Osteocyte (in vitro differentiated cells): ENCODE data around the gene BRMS1L. TPM values are rescaled to one million over a fixed set of nuclear protein-coding genes. Genes with fewer than 3 reads are reported as not detected.

Experiments
- DNase-seq: peaks from one replicate; pipeline ENCODE4 v3.0.0; 2021; ENCODE audit warnings: mixed read lengths; ENCODE audit not compliant: unreplicated experiment; ENCODE audit errors: extremely low spot score
- H3K27ac Mint-ChIP-seq: one replicate; pipeline ENCODE4 v1.8.0; 2021; ENCODE audit warnings: mild to moderate bottlenecking, mixed read lengths; ENCODE audit not compliant: unreplicated experiment
- H3K27me3 Mint-ChIP-seq: one replicate; pipeline ENCODE4 v1.8.0; 2021; ENCODE audit warnings: mixed read lengths; ENCODE audit not compliant: unreplicated experiment
- H3K36me3 Mint-ChIP-seq: one replicate; pipeline ENCODE4 v1.8.0; 2021; ENCODE audit warnings: mixed read lengths; ENCODE audit not compliant: unreplicated experiment
- H3K4me1 Mint-ChIP-seq: one replicate; pipeline ENCODE4 v1.8.0; 2021; ENCODE audit warnings: mixed read lengths; ENCODE audit not compliant: unreplicated experiment
- H3K4me3 Mint-ChIP-seq: one replicate; pipeline ENCODE4 v1.8.0; 2021; ENCODE audit warnings: mild to moderate bottlenecking, moderate library complexity, mixed read lengths; ENCODE audit not compliant: unreplicated experiment
- H3K9me3 Mint-ChIP-seq: one replicate; pipeline ENCODE4 v1.8.0; 2021; ENCODE audit warnings: mixed read lengths; ENCODE audit not compliant: unreplicated experiment
- CTCF ChIP-seq: fragments of 200-600 bp; sonication (generic); IDR thresholded peaks from 2 replicates; pipeline ENCODE4 v1.5.0; 2021; ENCODE audit warnings: antibody characterized with exemption, mild to moderate bottlenecking, moderate library complexity
- total RNA-seq: library from RNA; stranded (reverse); gene quantifications from 2 replicates; pipeline ENCODE4 v1.2.1, GENCODE V29; 2021

The BRMS1L gene
- total RNA-seq, 1 donor from 2014 or later: 13.5 TPM

- Mint-ChIP-seq H3K9me3 (peaks cover 36% of the 10 kb centered on the region), H3K4me1 (no peaks in the 10 kb centered on the region), H3K27me3 (no peaks in the 10 kb centered on the region), H3K4me3 (no peak overlapping the region), H3K27ac (no peak overlapping the region), H3K36me3 (peaks cover 2% of the 10 kb centered on the region)
- DNase-seq: no peak
- no peak for TF ChIP-seq CTCF
Measured at GRCh38 chr14:35895256-35895655, 69.1 kb downstream of the BRMS1L start.

GRCh38 chr14:35897616-35898111 is 71.5 kb downstream of the BRMS1L start:
- H3K4me3 Mint-ChIP-seq: no peak overlapping the region
- H3K4me1 Mint-ChIP-seq: no peaks in the 10 kb centered on the region
- no peak for TF ChIP-seq CTCF

GRCh38 chr14:35898217-35898775 is 72.2 kb downstream of the BRMS1L start:
- peaks cover 36% of the 10 kb centered on the region for H3K9me3 Mint-ChIP-seq
- no peak for DNase-seq
- no peak overlapping the region for H3K4me3 Mint-ChIP-seq
- TF ChIP-seq CTCF: no peak
- H3K27me3 Mint-ChIP-seq: no peaks in the 10 kb centered on the region
- H3K36me3 Mint-ChIP-seq: peaks cover 2% of the 10 kb centered on the region
- no peak overlapping the region for H3K27ac Mint-ChIP-seq
- H3K4me1 Mint-ChIP-seq: no peaks in the 10 kb centered on the region

More at GRCh38 chr14:35897616-35898111, 71.5 kb downstream of the BRMS1L start:
- H3K36me3 Mint-ChIP-seq: peaks cover 2% of the 10 kb centered on the region
- no peaks in the 10 kb centered on the region for H3K27me3 Mint-ChIP-seq
- no peak overlapping the region for H3K27ac Mint-ChIP-seq
- DNase-seq: no peak
- H3K9me3 Mint-ChIP-seq: peaks cover 36% of the 10 kb centered on the region

GRCh38 chr14:35900741-35901140 is 74.6 kb downstream of the BRMS1L start:
- TF ChIP-seq CTCF: no peak
- peaks cover 2% of the 10 kb centered on the region for H3K36me3 Mint-ChIP-seq

GRCh38 chr14:35909665-35910064 is 83.5 kb downstream of the BRMS1L start:
- Mint-ChIP-seq H3K9me3 (no peaks in the 10 kb centered on the region), H3K4me3 (no peak overlapping the region), H3K36me3 (no peaks in the 10 kb centered on the region), H3K27ac (no peak overlapping the region), H3K4me1 (no peaks in the 10 kb centered on the region), H3K27me3 (peaks cover 26% of the 10 kb centered on the region)
- no peak for TF ChIP-seq CTCF
- no peak for DNase-seq

More at GRCh38 chr14:35900741-35901140, 74.6 kb downstream of the BRMS1L start:
- DNase-seq: no peak
- H3K4me3 Mint-ChIP-seq: no peak overlapping the region
- peaks cover 16% of the 10 kb centered on the region for H3K27me3 Mint-ChIP-seq
- H3K9me3 Mint-ChIP-seq: peaks cover 15% of the 10 kb centered on the region
- H3K4me1 Mint-ChIP-seq: no peaks in the 10 kb centered on the region
- H3K27ac Mint-ChIP-seq: no peak overlapping the region
